ENCODE results near the gene KPNA6. TPM values are rescaled to one million over a fixed set of nuclear protein-coding genes. Genes with fewer than 3 reads are reported as not detected.

Gene KPNA6
- total and polyA plus RNA-seq, 2 experiments from 2014 or later = 33.8 to 45.7 TPM

DNA sequence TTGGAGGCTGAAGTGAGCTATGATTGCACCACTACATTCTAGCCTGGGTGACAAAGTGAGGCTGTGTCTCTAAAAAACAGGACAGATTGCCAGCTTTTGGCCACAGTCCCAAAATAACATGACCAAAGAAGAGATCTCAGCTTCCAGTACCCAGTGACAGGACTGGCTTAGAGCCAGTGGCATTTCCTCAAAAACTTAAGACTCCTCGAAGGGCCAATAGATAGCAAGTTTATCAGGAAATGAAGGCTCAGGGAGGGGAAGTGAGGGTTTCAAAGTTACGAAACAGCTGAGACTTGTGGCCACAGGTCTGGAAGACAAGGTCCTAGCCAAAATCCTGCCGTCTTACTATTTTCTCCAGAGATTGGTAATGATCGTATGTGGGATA lies 41.4 kb upstream of the KPNA6 start:
- Histone ChIP-seq H3K4me1 (ENCODE audit: low read depth) (peaks cover 12% of the 10 kb centered on the region), H3K36me3 (peaks cover 4% of the 10 kb centered on the region), H3K27me3 (no peaks in the 10 kb centered on the region), H3K27ac (peak overlapping the region; percentile 71), H3K9me3 (ENCODE audit: low read depth) (no peaks in the 10 kb centered on the region), H3K4me3 (no peak overlapping the region)
- TF ChIP-seq, protein P1, sequence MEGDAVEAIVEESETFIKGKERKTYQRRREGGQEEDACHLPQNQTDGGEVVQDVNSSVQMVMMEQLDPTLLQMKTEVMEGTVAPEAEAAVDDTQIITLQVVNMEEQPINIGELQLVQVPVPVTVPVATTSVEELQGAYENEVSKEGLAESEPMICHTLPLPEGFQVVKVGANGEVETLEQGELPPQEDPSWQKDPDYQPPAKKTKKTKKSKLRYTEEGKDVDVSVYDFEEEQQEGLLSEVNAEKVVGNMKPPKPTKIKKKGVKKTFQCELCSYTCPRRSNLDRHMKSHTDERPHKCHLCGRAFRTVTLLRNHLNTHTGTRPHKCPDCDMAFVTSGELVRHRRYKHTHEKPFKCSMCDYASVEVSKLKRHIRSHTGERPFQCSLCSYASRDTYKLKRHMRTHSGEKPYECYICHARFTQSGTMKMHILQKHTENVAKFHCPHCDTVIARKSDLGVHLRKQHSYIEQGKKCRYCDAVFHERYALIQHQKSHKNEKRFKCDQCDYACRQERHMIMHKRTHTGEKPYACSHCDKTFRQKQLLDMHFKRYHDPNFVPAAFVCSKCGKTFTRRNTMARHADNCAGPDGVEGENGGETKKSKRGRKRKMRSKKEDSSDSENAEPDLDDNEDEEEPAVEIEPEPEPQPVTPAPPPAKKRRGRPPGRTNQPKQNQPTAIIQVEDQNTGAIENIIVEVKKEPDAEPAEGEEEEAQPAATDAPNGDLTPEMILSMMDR (IDR thresholded peaks at IDR 0.05; ENCODE audit: low read depth, low read length) = no peak
- DNase-seq (ENCODE audit: low read depth in 1 of 2, low spot score in 1 of 2) = peak in 1 of 2 donors; percentile 93

DNA sequence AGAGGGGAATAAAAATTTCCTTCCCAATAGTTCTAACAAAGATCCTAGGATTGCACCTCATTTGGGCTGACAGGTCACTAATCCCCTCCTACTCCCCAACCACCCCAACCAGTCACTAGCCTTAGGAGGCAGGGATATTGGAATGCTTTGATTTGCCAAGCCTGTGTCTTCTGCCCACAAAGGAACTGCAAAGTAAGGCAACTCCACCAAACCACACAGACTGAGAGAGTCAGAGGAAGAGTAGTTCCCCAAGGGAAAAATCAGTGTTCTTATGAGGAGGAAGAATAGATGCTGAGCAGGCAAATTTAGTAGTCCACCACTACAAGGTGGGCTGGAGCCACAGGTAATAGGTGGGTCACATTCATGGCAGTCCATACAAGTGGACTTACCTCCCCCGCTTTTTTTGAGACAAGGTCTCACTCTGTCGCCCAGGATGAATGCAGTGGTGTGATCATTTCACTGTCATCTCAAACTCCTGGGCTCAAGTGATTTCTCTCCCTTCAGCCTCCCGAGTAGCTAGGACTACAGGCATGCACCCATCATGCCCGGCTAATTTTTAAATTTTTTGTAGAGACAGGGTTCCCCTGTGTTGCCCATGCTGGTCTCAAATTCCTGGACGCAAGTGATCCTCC lies 38.8 kb upstream of the KPNA6 start:
- H3K27me3 ChIP-seq = no peaks in the 10 kb centered on the region
- H3K4me3 ChIP-seq = no peak overlapping the region
- peaks cover 11% of the 10 kb centered on the region for H3K4me1 ChIP-seq (ENCODE audit: low read depth)
- DNase-seq (ENCODE audit: low read depth in 1 of 2, low spot score in 1 of 2) = peak in 1 of 2 donors; percentile 57
- peaks cover 3% of the 10 kb centered on the region for H3K36me3 ChIP-seq
- no peak overlapping the region for H3K27ac ChIP-seq
- H3K9me3 ChIP-seq (ENCODE audit: low read depth) = no peaks in the 10 kb centered on the region
- TF ChIP-seq, protein P1 (IDR thresholded peaks at IDR 0.05; ENCODE audit: low read depth, low read length) = no peak

DNA sequence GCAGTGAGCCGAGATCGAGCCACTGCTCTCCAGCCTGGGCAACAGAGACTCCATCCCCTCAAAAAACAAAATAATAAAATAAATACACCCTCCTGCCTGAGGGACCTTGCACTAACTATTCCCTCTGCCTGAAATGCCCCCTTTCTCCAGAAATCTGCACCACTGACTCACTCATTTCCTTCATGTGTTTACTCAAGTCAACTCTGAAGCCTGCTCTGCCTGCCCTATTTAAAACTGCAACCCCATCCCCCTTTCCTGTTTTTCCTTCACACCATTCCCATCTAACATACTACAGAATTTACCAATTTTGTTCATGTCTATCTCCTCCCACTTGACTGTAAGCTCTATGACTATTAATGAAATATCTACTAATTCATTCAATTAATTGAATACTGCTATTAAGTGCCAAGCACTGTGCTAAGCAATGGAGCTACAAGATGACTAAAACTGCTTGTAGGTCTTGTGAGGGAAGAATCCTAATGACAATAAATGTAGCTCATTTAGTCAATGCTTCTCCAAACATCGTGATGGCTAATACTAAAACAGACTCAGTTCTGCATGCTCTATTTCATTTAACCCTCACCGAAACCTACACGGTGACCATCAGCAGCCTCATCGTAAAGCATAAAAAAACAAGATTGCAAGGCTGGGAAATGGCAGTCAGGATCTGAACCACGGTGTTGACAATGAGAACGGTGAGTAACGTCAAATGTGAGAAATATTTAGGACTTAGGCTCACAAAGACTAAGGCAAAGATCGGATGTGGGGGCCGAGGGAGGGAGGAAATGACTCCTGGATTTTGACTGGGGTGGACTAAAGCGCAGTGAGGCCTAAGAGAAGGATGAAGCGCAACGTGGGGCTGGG lies 35.9 kb upstream of the KPNA6 start:
- Histone ChIP-seq H3K36me3 (peaks cover 11% of the 10 kb centered on the region), H3K27me3 (no peaks in the 10 kb centered on the region), H3K4me1 (ENCODE audit: low read depth) (peaks cover 12% of the 10 kb centered on the region), H3K27ac (peak overlapping the region; percentile 74), H3K9me3 (ENCODE audit: low read depth) (no peaks in the 10 kb centered on the region), H3K4me3 (peak overlapping the region; percentile 56)
- TF ChIP-seq, protein P1 (IDR thresholded peaks at IDR 0.05; ENCODE audit: low read depth, low read length) = no peak
- DNase-seq (ENCODE audit: low read depth in 1 of 2, low spot score in 1 of 2) = peak in 1 of 2 donors; percentile 70

DNA sequence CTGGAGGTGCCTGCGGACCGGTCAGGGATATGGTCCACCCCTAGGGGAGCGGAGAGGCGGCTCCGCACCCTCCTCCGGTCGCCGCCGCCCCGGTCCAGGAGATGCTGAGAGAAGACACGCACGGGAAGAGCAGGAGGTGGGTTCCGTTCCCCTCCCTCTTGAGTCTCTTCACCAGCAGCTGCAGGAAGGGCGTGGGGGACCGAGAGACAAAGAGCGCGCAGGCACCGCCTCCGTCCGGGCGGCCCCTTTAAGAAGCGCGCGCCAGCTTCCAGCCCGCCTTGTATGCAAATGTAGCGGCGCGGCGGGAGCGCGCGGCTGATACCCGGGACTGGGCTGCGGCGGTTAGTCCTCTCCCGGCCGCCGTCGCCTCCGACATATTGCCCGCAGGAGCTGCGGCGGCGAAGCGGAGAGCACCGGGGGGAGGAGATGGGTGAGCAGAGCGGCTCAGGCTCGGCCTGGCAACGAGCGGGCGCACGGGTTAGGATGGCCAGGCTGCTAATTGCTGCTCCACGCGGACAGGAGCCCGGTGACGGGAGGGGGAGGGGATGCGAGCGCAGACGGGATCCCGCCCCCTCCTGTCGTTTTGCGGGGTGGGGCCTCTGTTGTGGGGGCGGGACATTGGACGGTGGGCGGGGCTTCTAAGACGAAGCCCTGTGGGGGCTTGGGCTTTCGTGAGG lies 35.1 kb upstream of the KPNA6 start, which contains the start of gene TMEM39B:
TMEM39B (plus strand) TSS at position 318 of the 677 bp plus-strand sequence; CDS start at position 427, 109 bp downstream.
- Histone ChIP-seq H3K9me3 (ENCODE audit: low read depth) (no peaks in the 10 kb centered on the region), H3K36me3 (peaks cover 18% of the 10 kb centered on the region), H3K4me1 (ENCODE audit: low read depth) (peaks cover 12% of the 10 kb centered on the region), H3K4me3 (peak within 1 kb of the TSS; percentile 56), H3K27me3 (no peaks in the 10 kb centered on the region), H3K27ac (peak within 1 kb of the TSS; percentile 74)
- TF ChIP-seq, protein P1 (IDR thresholded peaks at IDR 0.05; ENCODE audit: low read depth, low read length) = peak; percentile 7
- DNase-seq (ENCODE audit: low read depth in 1 of 2, low spot score in 1 of 2) = peak; percentile 97 to 98

Measured in cardiac muscle cell (in vitro differentiated cells and primary cell).